GM23338 (cell line): ENCODE measurements around the gene BRSK1. TPM values are rescaled to one million over a fixed set of nuclear protein-coding genes. Genes with fewer than 3 reads are reported as not detected.
A peak's percentile ranks its signal among the peaks of the same experiment; 100 is the strongest.

Experiments used
- ATAC-seq: fragments of 200-7000 bp; cut with Tn5 transposase; 3 replicates; pipeline ENCODE4 v1.9.1; 2020
- DNase-seq: peaks from one replicate; pipeline ENCODE4 v3.0.0-alpha.2; 2015; ENCODE audit warnings: low spot score
- H2AFZ ChIP-seq: fragments of 200-600 bp; sonication (generic); 2 replicates; pipeline ENCODE4 v1.8.0; 2016; ENCODE audit warnings: antibody characterized with exemption, mild to moderate bottlenecking, moderate library complexity
- H3F3A ChIP-seq: fragments of 200-600 bp; sonication (generic); replicated peaks from 2 replicates; pipeline ENCODE4 v1.8.0; 2017; ENCODE audit warnings: antibody characterized with exemption, mixed run types, low read depth
- H3K27ac ChIP-seq: fragments of 200-600 bp; sonication (generic); 2 replicates; pipeline ENCODE4 v1.6.1; 2016; ENCODE audit warnings: low read depth
- H3K27me3 ChIP-seq: fragments of 200-600 bp; sonication (generic); 2 replicates; pipeline ENCODE4 v1.8.0; 2016; ENCODE audit warnings: mild to moderate bottlenecking, mixed run types, moderate library complexity; ENCODE audit not compliant: insufficient read depth
- H3K36me3 ChIP-seq: fragments of 200-600 bp; sonication (generic); 2 replicates; pipeline ENCODE4 v1.8.0; 2016; ENCODE audit warnings: mild to moderate bottlenecking; ENCODE audit not compliant: insufficient read depth
- H3K4me1 ChIP-seq: fragments of 200-600 bp; sonication (generic); 2 replicates; pipeline ENCODE4 v1.8.0; 2016; ENCODE audit warnings: mild to moderate bottlenecking, moderate library complexity; ENCODE audit not compliant: insufficient read depth
- H3K4me2 ChIP-seq: fragments of 200-600 bp; sonication (generic); 2 replicates; pipeline ENCODE4 v1.7.1; 2017; ENCODE audit warnings: mixed run types
- H3K4me3 ChIP-seq: fragments of 200-600 bp; sonication (generic); 2 replicates; pipeline ENCODE4 v1.6.1; 2016; ENCODE audit warnings: mixed run types
- H3K79me2 ChIP-seq: fragments of 200-600 bp; sonication (generic); replicated peaks from 2 replicates; pipeline ENCODE4 v1.8.0; 2017; ENCODE audit warnings: mild to moderate bottlenecking; ENCODE audit not compliant: insufficient read depth
- H3K9me2 ChIP-seq: fragments of 200-600 bp; sonication (generic); 2 replicates; pipeline ENCODE4 v1.8.0; 2017; ENCODE audit not compliant: insufficient read depth
- H4K20me1 ChIP-seq: fragments of 200-600 bp; sonication (generic); replicated peaks from 2 replicates; pipeline ENCODE4 v1.8.0; 2017; ENCODE audit warnings: mild to moderate bottlenecking; ENCODE audit not compliant: insufficient read depth
- H3K27ac Mint-ChIP-seq: 2 replicates; pipeline ENCODE4 v1.8.0; 2020; ENCODE audit warnings: inconsistent platforms, mild to moderate bottlenecking, moderate library complexity, mixed read lengths
- H3K27me3 Mint-ChIP-seq: 3 replicates; pipeline ENCODE4 v1.8.0; 2022; ENCODE audit warnings: low read depth, mild to moderate bottlenecking, moderate library complexity, mixed read lengths, inconsistent platforms; ENCODE audit not compliant: insufficient read depth, poor library complexity
- H3K36me3 Mint-ChIP-seq: 3 replicates; pipeline ENCODE4 v1.8.0; 2021; ENCODE audit warnings: low read depth, mild to moderate bottlenecking, inconsistent platforms, moderate library complexity, mixed read lengths
- H3K4me1 Mint-ChIP-seq: 3 replicates; pipeline ENCODE4 v1.8.0; 2020; ENCODE audit warnings: mild to moderate bottlenecking, inconsistent platforms, mixed read lengths
- H3K4me3 Mint-ChIP-seq: 3 replicates; pipeline ENCODE4 v1.8.0; 2021; ENCODE audit warnings: moderate library complexity, mild to moderate bottlenecking, inconsistent platforms, mixed read lengths
- H3K9me3 Mint-ChIP-seq: 3 replicates; pipeline ENCODE4 v1.8.0; 2020; ENCODE audit warnings: moderate library complexity, mild to moderate bottlenecking, inconsistent platforms, mixed read lengths
- CREB1 ChIP-seq: fragments of 250-450 bp; sonication (Bioruptor Pico); IDR thresholded peaks from 2 replicates; pipeline ENCODE4 v1.5.0; 2020; ENCODE audit warnings: low read depth, mild to moderate bottlenecking, moderate library complexity
- EZH2 ChIP-seq: fragments of 200-600 bp; sonication (generic); IDR thresholded peaks from one replicate; pipeline ENCODE4 v1.8.0; 2017; ENCODE audit warnings: antibody characterized with exemption, mild to moderate bottlenecking, low read depth; ENCODE audit not compliant: unreplicated experiment
- EZH2phosphoT487 ChIP-seq: fragments of 200-600 bp; sonication (generic); IDR thresholded peaks from one replicate; pipeline ENCODE4 v1.8.1; 2018; ENCODE audit warnings: antibody characterized with exemption; ENCODE audit not compliant: unreplicated experiment
- JUNB ChIP-seq: IDR thresholded peaks from one replicate; pipeline ENCODE4 v1.6.1; 2016; ENCODE audit warnings: antibody characterized with exemption; ENCODE audit not compliant: unreplicated experiment
- NANOG ChIP-seq: IDR thresholded peaks from 2 replicates; pipeline ENCODE4 v1.6.1; 2016; ENCODE audit warnings: antibody characterized with exemption, borderline replicate concordance
- POLR2AphosphoS5 ChIP-seq: IDR thresholded peaks from 2 replicates; pipeline ENCODE4 v1.6.1; 2016; ENCODE audit warnings: antibody characterized with exemption, low read depth
- STAT1 ChIP-seq: IDR thresholded peaks from one replicate; pipeline ENCODE4 v1.6.1; 2016; ENCODE audit warnings: antibody characterized with exemption; ENCODE audit not compliant: unreplicated experiment
- ZNF114 ChIP-seq: fragments of 250-450 bp; sonication (Bioruptor Pico); IDR thresholded peaks from 2 replicates; pipeline ENCODE4 v1.5.0; 2020; ENCODE audit warnings: mild to moderate bottlenecking, moderate library complexity
- ZNF331 ChIP-seq: fragments of 250-450 bp; sonication (Bioruptor Pico); IDR thresholded peaks from 2 replicates; pipeline ENCODE4 v1.5.0; 2020; ENCODE audit warnings: low read depth, mild to moderate bottlenecking, moderate library complexity
- polyA plus RNA-seq: library from polyadenylated mRNA; unstranded; fragments of >200 nt; fragmentation: Nextera tagmentation; extraction: Ambion mirVana; gene quantifications from 2 replicates; pipeline ENCODE4 v1.2.1, GENCODE V29; 2016
- total RNA-seq: library from RNA; depleted of rRNA; stranded (reverse); fragments of >200 nt; shearing (Covaris generic); gene quantifications from 2 replicates; pipeline ENCODE4 v1.2.3, GENCODE V29; 2014
- TF ChIP-seq, protein P1 (sequence below): fragments of 250-450 bp; sonication (Bioruptor Pico); IDR thresholded peaks from 2 replicates; pipeline ENCODE4 v1.5.0; 2020; ENCODE audit warnings: mild to moderate bottlenecking, moderate library complexity
- TF ChIP-seq, protein P2 (sequence below), 2 experiments: fragments of 200-600 bp in 1 of 2; sonication (generic) in 1 of 2; conservative IDR thresholded peaks; 2 replicates each; pipeline versions ENCODE4 v1.5.1 to v1.6.1; 2016 to 2017; ENCODE audit warnings: antibody characterized with exemption in 2 of 2, low read depth in 2 of 2, mild to moderate bottlenecking in 2 of 2, moderate library complexity in 1 of 2
- TF ChIP-seq, protein P3 (sequence below): IDR thresholded peaks from 2 replicates; pipeline ENCODE4 v1.6.1; 2016; ENCODE audit warnings: antibody characterized with exemption
- TF ChIP-seq, protein P4 (sequence below): IDR thresholded peaks from one replicate; pipeline ENCODE4 v1.6.1; 2018; ENCODE audit warnings: antibody characterized with exemption; ENCODE audit not compliant: unreplicated experiment

Gene BRSK1
- total and polyA plus RNA-seq, 2 experiments from 2014 or later, result 2.3 to 17.2 TPM

DNA sequence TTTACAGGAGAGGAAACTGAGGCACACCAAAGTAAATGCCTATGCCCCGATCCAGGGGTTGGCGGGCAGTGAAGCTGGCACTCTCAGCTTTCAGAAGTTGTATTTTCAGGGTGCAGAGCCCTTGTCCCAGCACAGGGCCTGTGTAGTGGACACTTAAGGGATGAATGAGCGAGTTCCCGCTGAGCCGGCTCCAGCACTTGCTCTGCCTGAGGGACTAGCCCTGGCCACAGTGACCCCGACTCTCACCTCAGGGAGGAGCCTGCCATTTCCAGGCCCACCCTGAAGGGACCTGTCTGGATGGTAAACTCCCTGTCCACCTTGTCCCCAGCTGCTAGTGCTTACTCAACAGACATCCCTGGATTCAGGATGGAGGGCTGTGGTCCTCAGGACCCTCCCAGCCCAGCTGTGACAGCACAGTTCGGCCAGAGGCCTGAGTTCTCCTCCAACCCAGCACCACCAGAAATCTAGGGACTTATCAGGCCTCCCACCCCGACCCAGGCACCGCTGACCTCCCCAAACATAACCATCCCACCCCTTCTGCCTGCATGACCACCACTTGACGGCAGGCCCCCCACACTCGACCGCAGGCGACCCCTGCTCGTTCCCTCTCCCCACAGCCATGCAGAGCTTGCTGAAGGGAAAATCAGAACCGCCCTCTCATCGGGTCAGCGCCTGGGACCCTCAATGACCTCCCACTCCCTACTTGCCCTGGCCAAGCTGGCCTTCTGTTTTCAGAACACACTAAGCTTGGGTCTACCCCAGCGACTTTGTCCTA is 33.3 kb upstream of the BRSK1 start:
- peaks cover 25% of the 10 kb centered on the region for H4K20me1 ChIP-seq
- DNase-seq (no peak), ATAC-seq (no peak)
- no peaks in the 10 kb centered on the region for H3K36me3 ChIP-seq
- no peak for TF ChIP-seq NANOG
- TF ChIP-seq, protein P1, sequence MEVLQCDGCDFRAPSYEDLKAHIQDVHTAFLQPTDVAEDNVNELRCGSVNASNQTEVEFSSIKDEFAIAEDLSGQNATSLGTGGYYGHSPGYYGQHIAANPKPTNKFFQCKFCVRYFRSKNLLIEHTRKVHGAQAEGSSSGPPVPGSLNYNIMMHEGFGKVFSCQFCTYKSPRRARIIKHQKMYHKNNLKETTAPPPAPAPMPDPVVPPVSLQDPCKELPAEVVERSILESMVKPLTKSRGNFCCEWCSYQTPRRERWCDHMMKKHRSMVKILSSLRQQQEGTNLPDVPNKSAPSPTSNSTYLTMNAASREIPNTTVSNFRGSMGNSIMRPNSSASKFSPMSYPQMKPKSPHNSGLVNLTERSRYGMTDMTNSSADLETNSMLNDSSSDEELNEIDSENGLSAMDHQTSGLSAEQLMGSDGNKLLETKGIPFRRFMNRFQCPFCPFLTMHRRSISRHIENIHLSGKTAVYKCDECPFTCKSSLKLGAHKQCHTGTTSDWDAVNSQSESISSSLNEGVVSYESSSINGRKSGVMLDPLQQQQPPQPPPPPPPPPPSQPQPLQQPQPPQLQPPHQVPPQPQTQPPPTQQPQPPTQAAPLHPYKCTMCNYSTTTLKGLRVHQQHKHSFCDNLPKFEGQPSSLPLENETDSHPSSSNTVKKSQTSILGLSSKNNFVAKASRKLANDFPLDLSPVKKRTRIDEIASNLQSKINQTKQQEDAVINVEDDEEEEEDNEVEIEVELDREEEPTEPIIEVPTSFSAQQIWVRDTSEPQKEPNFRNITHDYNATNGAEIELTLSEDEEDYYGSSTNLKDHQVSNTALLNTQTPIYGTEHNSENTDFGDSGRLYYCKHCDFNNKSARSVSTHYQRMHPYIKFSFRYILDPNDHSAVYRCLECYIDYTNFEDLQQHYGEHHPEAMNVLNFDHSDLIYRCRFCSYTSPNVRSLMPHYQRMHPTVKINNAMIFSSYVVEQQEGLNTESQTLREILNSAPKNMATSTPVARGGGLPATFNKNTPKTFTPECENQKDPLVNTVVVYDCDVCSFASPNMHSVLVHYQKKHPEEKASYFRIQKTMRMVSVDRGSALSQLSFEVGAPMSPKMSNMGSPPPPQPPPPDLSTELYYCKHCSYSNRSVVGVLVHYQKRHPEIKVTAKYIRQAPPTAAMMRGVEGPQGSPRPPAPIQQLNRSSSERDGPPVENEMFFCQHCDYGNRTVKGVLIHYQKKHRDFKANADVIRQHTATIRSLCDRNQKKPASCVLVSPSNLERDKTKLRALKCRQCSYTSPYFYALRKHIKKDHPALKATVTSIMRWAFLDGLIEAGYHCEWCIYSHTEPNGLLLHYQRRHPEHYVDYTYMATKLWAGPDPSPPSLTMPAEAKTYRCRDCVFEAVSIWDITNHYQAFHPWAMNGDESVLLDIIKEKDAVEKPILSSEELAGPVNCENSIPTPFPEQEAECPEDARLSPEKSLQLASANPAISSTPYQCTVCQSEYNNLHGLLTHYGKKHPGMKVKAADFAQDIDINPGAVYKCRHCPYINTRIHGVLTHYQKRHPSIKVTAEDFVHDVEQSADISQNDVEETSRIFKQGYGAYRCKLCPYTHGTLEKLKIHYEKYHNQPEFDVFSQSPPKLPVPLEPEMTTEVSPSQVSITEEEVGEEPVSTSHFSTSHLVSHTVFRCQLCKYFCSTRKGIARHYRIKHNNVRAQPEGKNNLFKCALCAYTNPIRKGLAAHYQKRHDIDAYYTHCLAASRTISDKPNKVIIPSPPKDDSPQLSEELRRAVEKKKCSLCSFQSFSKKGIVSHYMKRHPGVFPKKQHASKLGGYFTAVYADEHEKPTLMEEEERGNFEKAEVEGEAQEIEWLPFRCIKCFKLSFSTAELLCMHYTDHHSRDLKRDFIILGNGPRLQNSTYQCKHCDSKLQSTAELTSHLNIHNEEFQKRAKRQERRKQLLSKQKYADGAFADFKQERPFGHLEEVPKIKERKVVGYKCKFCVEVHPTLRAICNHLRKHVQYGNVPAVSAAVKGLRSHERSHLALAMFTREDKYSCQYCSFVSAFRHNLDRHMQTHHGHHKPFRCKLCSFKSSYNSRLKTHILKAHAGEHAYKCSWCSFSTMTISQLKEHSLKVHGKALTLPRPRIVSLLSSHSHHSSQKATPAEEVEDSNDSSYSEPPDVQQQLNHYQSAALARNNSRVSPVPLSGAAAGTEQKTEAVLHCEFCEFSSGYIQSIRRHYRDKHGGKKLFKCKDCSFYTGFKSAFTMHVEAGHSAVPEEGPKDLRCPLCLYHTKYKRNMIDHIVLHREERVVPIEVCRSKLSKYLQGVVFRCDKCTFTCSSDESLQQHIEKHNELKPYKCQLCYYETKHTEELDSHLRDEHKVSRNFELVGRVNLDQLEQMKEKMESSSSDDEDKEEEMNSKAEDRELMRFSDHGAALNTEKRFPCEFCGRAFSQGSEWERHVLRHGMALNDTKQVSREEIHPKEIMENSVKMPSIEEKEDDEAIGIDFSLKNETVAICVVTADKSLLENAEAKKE, result no peak
- TF ChIP-seq, protein P2, sequence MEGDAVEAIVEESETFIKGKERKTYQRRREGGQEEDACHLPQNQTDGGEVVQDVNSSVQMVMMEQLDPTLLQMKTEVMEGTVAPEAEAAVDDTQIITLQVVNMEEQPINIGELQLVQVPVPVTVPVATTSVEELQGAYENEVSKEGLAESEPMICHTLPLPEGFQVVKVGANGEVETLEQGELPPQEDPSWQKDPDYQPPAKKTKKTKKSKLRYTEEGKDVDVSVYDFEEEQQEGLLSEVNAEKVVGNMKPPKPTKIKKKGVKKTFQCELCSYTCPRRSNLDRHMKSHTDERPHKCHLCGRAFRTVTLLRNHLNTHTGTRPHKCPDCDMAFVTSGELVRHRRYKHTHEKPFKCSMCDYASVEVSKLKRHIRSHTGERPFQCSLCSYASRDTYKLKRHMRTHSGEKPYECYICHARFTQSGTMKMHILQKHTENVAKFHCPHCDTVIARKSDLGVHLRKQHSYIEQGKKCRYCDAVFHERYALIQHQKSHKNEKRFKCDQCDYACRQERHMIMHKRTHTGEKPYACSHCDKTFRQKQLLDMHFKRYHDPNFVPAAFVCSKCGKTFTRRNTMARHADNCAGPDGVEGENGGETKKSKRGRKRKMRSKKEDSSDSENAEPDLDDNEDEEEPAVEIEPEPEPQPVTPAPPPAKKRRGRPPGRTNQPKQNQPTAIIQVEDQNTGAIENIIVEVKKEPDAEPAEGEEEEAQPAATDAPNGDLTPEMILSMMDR (conservative IDR thresholded peaks at IDR 0.05; ENCODE audit: low read depth in 2 of 2), result no peak
- no peak for TF ChIP-seq EZH2phosphoT487
- no peak for TF ChIP-seq JUNB
- TF ChIP-seq, protein P3, sequence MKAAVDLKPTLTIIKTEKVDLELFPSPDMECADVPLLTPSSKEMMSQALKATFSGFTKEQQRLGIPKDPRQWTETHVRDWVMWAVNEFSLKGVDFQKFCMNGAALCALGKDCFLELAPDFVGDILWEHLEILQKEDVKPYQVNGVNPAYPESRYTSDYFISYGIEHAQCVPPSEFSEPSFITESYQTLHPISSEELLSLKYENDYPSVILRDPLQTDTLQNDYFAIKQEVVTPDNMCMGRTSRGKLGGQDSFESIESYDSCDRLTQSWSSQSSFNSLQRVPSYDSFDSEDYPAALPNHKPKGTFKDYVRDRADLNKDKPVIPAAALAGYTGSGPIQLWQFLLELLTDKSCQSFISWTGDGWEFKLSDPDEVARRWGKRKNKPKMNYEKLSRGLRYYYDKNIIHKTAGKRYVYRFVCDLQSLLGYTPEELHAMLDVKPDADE, result no peak
- TF ChIP-seq STAT1, result no peak
- no peak for TF ChIP-seq ZNF114 (CRISPR knock-in tag)
- TF ChIP-seq ZNF331 (CRISPR knock-in tag), result no peak
- TF ChIP-seq, protein P4, sequence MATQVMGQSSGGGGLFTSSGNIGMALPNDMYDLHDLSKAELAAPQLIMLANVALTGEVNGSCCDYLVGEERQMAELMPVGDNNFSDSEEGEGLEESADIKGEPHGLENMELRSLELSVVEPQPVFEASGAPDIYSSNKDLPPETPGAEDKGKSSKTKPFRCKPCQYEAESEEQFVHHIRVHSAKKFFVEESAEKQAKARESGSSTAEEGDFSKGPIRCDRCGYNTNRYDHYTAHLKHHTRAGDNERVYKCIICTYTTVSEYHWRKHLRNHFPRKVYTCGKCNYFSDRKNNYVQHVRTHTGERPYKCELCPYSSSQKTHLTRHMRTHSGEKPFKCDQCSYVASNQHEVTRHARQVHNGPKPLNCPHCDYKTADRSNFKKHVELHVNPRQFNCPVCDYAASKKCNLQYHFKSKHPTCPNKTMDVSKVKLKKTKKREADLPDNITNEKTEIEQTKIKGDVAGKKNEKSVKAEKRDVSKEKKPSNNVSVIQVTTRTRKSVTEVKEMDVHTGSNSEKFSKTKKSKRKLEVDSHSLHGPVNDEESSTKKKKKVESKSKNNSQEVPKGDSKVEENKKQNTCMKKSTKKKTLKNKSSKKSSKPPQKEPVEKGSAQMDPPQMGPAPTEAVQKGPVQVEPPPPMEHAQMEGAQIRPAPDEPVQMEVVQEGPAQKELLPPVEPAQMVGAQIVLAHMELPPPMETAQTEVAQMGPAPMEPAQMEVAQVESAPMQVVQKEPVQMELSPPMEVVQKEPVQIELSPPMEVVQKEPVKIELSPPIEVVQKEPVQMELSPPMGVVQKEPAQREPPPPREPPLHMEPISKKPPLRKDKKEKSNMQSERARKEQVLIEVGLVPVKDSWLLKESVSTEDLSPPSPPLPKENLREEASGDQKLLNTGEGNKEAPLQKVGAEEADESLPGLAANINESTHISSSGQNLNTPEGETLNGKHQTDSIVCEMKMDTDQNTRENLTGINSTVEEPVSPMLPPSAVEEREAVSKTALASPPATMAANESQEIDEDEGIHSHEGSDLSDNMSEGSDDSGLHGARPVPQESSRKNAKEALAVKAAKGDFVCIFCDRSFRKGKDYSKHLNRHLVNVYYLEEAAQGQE, result no peak
- TF ChIP-seq POLR2AphosphoS5, result no peak
- no peak for TF ChIP-seq CREB1 (CRISPR knock-in tag)
- no peak for TF ChIP-seq EZH2
- H3K4me3 ChIP-seq, result no peak overlapping the region
- no peaks in the 10 kb centered on the region for H3K9me3 Mint-ChIP-seq
- peaks cover 14% of the 10 kb centered on the region for H3K27me3 Mint-ChIP-seq
- peaks cover 19% of the 10 kb centered on the region for H3K4me1 ChIP-seq
- no peak overlapping the region for H2AFZ ChIP-seq
- no peaks in the 10 kb centered on the region for H3K27me3 ChIP-seq
- peaks cover 29% of the 10 kb centered on the region for H3K4me1 Mint-ChIP-seq
- no peak overlapping the region for H3K27ac ChIP-seq
- no peak overlapping the region for H3K4me2 ChIP-seq
- H3F3A ChIP-seq, result 0 out of 2 replicates have a peak, but pooled peaks cover 2% of the 10 kb centered on the region
- no peak overlapping the region; the same call in 2 of the 3 replicates for H3K4me3 Mint-ChIP-seq
- H3K27ac Mint-ChIP-seq, result peak overlapping the region; percentile 22
- peaks cover 4% of the 10 kb centered on the region; the same call in 2 of the 3 replicates for H3K36me3 Mint-ChIP-seq
- peaks cover 81% of the 10 kb centered on the region for H3K79me2 ChIP-seq
- no peaks in the 10 kb centered on the region for H3K9me2 ChIP-seq
